ENCODE data around the gene OPHN1.
"Not testable (repeated sequence)": the region's sequence is repeated elsewhere in the genome, so short reads cannot be mapped to it uniquely, and the experiment has no call there.

OPHN1 gene

GRCh38 chrX:68079961-68080360, 353.3 kb downstream of the OPHN1 start:
- no peak for DNase-seq (ENCODE audit: low read depth in 3 of 3, low spot score in 1 of 3)

- DNase-seq (ENCODE audit: low read depth in 3 of 3, low spot score in 1 of 3), result not testable (repeated sequence)
These were observed 354.5 kb downstream of the OPHN1 start for GRCh38 chrX:68078801-68079200.

- no peak for DNase-seq (ENCODE audit: low read depth in 3 of 3, low spot score in 1 of 3)
These were observed 355.9 kb downstream of the OPHN1 start for GRCh38 chrX:68077378-68077777.

GRCh38 chrX:68072041-68072440, 361.3 kb downstream of the OPHN1 start:
- no peak for DNase-seq (ENCODE audit: low read depth in 3 of 3, low spot score in 1 of 3)

GRCh38 chrX:68070119-68070518, 363.2 kb downstream of the OPHN1 start:
- DNase-seq (ENCODE audit: low read depth in 3 of 3, low spot score in 1 of 3), result not testable (repeated sequence)

GRCh38 chrX:68061206-68061535, 372.1 kb downstream of the OPHN1 start:
- no peak for DNase-seq (ENCODE audit: low read depth in 3 of 3, low spot score in 1 of 3)

GRCh38 chrX:68060506-68061205, 372.6 kb downstream of the OPHN1 start:
- DNase-seq (ENCODE audit: low read depth in 3 of 3, low spot score in 1 of 3), result no peak

GRCh38 chrX:68059469-68059868, 373.8 kb downstream of the OPHN1 start:
- DNase-seq (ENCODE audit: low read depth in 3 of 3, low spot score in 1 of 3), result no peak

GRCh38 chrX:68049466-68049865, 383.8 kb downstream of the OPHN1 start:
- DNase-seq (ENCODE audit: low read depth in 3 of 3, low spot score in 1 of 3), result no peak

- no peak for DNase-seq (ENCODE audit: low read depth in 3 of 3, low spot score in 1 of 3)
These were observed 384.5 kb downstream of the OPHN1 start for GRCh38 chrX:68048774-68049173.

GRCh38 chrX:68045008-68045577, 388.2 kb downstream of the OPHN1 start:
- DNase-seq (ENCODE audit: low read depth in 3 of 3, low spot score in 1 of 3), result no peak

GRCh38 chrX:68043713-68044438, 389.4 kb downstream of the OPHN1 start:
- DNase-seq (ENCODE audit: low read depth in 3 of 3, low spot score in 1 of 3), result no peak

- DNase-seq (ENCODE audit: low read depth in 3 of 3, low spot score in 1 of 3), result no peak
These were observed 392.2 kb downstream of the OPHN1 start for GRCh38 chrX:68041110-68041509.

GRCh38 chrX:68018248-68019203, 414.8 kb downstream of the OPHN1 start:
- no peak for DNase-seq (ENCODE audit: low read depth in 3 of 3, low spot score in 1 of 3)

GRCh38 chrX:67998540-67998939, 434.8 kb downstream of the OPHN1 start:
- no peak for DNase-seq (ENCODE audit: low read depth in 3 of 3, low spot score in 1 of 3)
